Measurements from ENCODE around the gene EXOC2.
"Not testable (repeated sequence)": the region's sequence is repeated elsewhere in the genome, so short reads cannot be mapped to it uniquely, and the experiment has no call there.

Gene EXOC2

DNA sequence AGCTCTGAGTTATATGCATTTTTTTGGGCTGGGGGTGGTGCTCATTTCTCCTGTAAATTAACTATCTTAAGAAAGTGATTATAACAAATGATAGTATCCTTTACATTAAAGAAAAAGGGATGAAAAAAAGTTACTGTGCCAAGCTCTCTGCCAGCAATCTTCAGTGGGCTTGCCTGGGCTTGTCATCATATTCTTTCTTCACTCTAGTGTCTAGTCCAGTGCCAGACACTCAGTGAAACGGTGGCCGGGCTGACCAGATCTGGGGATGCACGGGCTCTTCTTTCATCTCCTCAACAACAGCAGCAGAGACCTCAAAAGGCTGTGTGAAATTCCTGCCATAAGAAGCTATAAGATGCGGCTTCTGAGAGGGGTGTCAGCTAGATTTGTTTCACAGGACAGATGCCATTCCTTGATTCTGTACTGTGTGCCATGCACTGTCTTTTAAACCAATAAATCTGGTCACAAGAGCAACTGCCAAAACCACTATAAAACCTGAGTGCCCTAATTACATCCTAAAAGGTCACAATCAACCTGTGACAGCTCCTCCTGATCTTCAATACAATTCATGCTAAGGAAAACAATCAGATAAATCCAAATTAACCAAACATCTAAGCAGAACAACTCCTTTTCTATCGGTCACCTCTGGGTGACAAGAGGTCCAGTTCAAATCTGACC lies 12.1 kb downstream of the EXOC2 start:
- no peak for DNase-seq

DNA sequence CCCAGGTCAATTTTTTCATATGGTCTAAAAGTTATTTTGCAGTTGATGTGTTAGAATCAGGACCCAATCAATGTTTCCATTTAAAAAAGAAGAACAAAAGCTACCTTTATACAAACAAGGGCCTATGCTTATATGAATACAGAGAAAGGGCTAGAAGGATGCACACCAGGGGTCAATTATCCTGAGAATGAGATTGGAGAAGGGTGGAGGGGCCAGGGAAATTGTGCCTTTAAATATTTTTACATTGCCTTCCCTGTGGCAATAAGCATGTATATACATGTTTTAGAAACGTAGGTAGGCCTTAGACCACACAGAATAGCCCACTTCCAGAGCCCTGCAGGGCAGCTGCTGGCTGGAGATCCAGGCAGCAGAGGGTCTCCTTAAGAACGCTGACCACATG lies 12.7 kb downstream of the EXOC2 start:
- no peak for DNase-seq

DNA sequence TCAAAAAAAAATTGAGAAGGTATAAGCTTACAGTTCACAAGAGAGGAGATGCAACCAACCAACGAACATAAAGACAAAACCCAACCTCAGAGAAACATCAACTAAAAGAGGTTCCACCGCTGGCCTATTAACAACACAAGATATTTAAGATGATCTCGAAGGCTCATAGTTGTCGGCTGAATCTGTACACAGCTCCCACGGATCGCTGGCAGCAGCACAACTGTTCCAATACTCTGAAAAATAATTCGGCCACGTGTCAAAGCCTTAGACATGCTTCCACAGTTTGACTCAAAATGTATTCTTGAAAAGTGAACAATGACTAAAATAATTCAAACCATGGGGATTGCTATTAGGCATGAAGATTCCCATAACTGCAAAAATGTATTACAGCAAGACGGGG lies 13.7 kb downstream of the EXOC2 start:
- DNase-seq: no peak

DNA sequence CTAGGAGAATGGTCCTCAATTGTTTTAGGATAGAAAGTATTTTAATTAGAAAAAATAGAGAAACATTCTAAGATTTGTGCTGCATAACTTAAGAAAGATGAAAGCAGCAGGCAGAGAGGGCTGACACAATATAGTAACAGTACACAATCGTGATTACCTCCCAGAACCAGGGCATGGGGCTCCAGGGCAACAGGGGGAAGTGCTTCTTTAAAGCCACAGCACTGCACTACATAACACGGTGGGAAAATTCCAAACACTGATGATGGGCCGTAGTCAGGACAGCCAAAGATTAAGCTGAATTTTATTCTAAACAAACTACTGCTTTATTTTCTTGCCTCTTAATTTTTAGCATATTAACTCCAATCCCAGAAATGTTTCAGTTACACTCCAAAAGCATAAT lies 14.4 kb downstream of the EXOC2 start:
- DNase-seq: no peak

DNA sequence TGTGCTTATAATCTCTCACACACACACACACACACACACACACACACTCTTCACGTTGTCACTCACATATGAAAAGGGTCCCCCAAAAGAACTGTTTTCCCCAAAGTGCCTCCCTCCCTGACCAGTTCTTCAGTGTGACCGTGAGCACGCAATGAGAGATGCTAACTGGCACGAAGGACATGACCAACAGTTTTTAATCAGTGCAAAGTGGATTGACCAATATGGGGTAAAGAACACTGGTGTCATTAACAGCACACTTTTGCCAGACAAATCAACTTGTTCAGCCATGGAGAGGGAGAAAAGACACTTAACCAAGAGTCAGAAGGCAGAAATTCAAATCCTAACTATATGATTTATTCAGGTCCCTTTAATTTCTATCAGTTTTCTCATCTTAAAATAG lies 15.0 kb downstream of the EXOC2 start:
- DNase-seq: no peak

DNA sequence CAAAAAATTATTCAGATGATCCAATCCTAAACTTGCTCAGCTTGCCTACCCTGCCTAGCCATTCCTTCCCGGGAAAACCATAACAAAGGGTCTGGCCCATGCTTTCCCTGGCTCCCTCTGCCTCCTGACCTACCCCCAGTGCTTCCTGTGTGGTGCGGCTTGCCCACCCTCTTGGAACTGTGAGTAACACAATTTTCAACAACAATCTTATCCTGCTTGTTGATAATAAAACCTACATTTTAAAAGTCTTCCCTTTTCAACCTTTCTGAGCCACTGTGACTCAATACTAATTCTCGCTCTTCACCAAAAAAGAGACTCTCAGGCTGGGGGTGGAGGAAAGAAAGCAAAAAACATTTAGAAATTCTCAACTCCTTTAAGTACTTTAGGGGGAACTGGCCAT lies 18.0 kb downstream of the EXOC2 start:
- no peak for DNase-seq

DNA sequence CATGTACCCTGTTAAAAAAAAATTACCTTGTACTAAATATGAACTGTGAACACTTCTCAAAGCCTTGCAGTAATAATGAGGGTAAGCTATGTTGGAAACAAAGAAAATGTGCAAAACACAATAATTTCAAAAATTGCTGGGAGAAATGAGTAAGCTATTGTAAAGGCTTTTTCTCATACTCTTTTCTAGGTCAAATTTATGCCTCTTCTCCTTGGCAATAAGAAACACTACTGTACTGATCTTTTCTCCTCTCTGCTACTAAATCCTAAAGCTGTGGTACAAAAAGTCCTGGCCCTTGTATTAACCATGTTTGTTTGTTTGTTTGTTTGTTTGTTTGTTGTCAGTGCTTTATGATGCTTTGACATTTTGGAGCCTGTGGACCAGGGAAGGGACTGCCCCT lies 18.5 kb downstream of the EXOC2 start:
- no peak for DNase-seq

DNA sequence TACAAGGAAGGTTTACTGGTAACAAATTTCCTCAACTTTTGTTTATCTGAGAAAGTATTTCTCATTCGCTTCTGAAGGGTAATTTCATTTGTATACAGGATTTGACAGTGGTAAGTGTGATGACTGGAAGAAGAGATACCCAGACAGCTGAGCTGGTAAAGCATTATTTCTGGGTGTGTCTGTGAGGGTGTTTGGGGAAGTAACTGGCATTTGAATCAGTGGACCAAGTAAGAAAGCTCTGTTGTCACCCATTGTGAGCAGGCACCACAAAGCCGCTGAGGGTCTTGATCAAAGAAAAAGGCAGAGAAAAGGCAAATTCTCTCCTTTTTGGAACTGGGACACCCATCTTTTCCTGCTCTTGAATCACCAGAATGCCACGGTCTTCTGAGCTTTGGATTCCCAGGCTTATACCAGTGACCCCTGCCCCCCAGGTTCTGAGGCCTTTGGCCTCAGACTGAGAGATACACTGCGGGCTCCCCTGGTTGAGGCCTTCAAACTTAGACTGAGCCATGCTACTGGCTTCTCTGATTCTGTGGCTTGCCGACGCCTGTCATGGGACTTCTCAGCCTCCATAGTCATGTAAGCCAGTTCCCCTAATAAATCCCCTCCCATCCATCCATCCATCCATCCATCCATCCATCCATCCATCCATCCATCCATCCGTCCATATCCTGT lies 25.5 kb downstream of the EXOC2 start:
- no peak for DNase-seq

DNA sequence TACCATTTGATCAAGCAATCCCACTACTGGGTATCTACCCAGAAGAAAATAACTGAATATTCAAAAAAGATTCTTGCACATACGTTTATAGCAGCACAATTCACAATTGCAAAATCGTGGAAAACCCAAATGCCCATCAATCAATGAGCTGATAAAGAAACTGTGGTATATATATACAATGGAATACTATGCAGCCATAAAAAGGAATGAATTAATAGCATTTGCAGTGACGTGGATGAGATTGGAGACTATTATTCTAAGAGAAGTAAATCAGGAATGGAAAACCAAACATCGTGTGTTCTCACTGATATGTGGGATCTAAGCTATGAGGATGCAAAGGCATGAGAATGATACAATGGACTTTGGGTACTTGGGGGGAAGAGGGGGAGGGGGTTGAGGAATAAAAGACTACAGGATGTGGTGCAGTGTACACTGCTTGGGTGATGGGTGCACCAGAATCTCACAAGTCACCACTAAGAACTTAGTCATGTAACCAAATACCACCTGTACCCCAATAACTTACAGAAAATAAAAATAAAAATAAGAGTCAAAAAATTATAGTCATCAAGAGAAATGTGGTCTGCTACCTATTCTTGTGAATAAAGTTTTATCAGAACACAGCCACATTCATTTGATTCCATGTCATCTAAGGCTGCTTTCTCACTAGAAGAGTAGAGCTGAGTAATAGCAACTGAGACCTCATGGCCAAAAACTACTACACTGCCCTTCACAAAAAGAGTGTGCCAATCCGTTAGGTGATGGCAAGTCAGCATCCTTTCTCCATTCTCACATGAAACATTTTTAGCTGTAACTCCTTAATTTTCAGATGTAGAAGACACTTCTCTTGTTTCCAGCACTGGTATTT lies 27.3 kb downstream of the EXOC2 start:
- DNase-seq: no peak

DNA sequence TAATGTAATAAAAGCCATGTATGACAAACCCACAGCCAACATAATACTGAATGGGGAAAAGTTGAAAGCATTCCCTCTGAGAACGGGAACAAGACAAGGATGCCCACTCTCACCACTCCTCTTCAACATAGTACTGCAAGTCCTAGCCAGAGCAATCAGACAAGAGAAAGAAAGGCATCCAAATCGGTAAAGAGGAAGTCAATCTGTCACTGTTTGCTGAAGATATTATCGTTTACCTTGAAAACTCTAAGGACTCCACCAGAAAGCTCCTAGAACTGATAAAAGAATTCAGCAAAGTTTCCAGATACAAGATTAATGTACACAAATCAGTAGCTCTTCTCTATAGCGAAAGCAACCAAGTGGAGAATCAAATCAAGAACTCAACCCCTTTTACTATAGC lies 29.2 kb downstream of the EXOC2 start:
- not testable (repeated sequence) for DNase-seq

DNA sequence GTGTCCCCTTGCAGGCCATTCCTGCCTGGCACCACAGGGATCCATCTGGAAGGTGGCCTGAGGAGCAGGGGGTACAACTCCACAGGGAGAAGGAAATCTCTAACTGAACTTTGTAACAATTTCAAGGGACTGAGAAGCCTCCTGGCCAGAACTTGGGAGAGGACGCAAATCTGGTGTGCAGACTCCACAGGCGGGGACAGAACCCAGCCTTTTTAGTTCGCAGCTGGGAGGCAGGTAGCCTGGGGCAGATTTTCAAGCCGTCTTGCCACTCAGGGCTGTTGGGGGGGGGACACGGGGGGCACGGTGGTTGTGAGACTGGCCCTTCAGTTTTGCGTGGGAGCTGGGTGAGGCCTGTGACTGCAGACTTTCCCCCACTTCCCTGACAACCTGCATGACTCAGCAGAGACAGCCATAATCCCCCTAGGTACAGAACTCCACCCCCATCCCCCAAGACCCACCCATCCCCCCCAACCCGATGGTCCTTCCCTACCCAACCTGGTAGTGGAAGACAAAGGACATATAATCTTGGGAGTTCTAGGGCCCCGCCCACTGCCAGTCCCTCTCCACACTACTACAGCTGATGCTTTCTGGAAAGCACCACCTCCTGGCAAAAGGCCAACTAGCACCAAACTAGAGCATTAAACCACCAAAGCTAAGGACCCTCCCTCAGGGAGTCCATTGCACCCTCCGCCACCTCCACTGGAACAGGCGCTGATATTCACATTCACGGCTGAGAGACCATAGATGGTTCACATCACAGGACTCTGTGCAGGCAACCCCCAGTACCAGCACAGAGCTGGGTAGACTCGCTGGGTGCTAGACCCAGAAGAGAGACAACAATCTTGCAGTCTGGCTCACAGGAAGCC lies 33.0 kb downstream of the EXOC2 start:
- DNase-seq: no peak

DNA sequence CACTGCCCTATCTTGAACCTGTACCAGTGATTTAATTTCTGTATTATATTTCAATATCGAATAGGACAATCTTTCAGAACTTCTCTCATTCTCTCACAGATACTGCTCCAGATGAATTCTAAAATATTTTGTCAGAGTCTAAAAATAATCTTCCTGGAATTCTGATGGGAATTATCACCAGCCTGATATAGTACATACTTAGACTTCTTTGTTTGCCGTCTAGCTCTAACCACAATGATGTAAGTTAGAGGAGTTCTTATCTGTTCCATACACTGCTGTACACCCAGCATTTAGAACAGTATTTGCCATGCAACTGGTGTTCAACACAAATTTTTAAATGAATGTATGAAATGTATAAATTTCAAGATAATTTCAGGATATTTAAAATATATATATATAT lies 34.7 kb downstream of the EXOC2 start:
- DNase-seq: no peak

DNA sequence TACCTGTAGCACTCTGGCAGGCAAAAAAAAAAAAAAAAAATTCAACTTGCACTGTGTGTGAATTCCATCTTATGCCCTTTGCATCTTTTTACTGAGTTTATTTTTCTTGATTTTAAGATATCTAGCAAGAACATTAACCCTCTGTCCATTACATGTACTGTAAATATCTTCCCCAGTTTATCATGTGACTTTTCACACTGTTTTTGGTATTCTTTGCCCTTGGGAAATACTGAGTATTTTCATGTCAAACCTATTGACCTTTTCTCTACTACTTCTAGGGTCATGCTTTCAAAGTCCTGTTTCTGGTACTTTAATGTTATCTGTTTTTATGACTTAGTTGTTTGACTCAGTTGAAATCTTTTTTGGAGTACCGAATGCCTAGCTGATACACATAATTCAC lies 35.2 kb downstream of the EXOC2 start:
- no peak for DNase-seq

DNA sequence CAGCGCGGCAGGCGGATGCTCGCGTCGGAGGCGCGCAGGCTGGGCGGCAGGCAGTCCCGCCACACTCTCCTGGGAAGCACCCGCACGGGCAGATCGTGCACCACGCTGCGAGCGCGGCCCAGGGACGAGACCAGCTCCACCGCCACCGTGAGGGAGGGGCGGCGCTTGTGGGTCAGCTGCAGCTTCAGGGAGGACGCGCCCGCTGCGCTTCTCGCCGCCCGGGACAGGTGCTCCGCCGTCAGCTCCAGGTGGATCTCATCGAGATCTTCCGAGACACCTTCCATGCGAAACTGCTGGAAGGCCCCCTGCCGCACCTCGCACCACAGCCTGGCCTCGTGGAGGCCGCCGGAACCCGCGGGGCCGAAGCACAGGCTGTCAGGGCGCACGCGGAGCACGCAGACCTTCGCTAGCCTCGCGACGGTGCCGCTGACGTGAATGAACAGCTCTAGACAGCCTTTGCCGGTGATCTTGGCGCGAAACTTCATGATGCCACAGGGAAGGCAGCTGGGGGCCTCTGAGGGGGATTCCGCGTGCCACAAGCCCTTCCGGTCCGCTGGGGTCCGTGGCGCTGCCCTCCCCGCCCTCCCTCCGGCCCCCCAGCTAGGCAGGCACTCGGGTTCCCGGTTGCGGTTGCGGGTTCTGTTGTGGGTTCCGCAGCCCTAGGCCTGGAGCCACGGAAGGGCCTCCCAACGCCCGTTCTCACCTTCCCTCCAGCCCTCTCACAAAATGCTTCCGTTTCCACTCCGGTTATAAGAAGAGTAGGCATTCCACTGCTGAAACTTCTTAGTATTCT lies 36.3 kb downstream of the EXOC2 start, which contains the start of gene HUS1B:
HUS1B (minus strand) TSS at position 641 of the 793 bp plus-strand sequence; CDS start at position 485, 156 bp downstream.
- no peak for DNase-seq

DNA sequence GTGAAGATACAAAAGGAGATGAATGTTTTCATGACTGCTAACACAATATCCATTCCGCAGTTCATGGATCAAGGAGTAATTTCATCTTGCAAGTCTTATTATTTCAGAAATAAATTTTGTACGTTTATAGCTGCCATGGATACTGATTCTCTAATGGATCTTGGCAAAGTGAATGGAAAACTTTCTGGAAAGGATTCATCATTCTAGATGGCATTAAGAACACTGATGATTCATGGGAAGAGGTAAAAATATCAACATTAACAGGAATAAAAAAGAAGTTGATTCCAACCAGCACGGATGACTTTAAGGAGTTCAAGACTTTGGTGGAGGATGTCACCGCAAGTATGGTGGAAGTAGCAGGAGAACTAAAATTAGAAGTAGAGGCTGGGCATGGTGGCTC lies 38.8 kb downstream of the EXOC2 start:
- no peak for DNase-seq

DNA sequence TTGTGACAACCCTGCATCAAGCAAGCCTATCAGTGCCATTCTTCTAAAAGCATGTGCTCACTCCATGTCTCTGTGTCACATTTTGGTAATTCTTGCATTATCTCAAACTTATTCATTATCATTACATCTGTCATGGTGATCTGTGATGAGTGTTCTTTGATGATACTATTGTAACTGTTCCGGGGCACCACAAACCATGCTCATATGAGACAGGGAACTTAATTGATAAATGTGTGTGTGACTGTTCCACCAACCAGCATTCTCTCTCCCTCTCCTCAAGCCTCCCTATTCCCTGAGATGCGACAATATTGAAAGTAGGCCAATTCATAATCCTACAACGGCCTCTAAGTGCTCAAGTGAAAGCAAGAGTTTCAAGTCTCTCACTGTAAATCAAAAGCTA lies 40.1 kb downstream of the EXOC2 start:
- DNase-seq: no peak

DNA sequence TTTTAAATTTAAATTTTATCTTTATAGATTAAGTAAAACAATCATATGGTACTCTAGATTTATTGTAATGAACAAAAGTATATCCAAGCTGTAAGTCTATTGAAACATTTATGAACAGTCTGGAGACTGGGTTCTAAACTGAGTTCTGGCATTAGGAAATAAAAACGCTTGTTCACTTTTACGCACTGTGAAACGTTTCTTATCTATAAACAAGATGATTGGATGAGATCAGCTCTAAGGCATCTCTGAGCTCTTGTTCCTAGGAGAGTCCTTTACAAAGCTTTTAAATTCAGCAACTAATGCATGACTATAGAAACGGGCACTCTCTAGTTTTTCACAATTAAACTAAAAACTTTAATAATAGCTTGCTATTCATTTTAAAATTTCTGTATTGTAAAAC lies 42.8 kb downstream of the EXOC2 start:
- no peak for DNase-seq

DNA sequence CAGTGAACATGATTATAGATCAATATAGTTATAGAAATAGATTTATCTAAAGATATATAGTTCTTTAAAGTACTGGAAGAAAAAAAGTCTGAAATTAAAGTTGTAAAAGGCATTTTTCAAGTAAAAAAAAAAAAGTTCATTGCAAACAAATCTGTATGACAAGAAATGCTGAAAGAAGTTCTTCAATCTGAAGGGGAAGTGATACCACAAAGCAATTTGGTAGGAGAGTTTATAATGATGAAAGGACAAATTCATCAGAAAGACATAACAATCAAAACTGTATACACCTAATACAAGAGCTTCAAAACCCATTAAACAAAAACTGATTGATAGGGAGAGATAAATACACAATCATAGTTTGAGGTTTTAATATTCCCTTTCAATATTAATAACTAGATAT lies 50.1 kb downstream of the EXOC2 start:
- no peak for DNase-seq

DNA sequence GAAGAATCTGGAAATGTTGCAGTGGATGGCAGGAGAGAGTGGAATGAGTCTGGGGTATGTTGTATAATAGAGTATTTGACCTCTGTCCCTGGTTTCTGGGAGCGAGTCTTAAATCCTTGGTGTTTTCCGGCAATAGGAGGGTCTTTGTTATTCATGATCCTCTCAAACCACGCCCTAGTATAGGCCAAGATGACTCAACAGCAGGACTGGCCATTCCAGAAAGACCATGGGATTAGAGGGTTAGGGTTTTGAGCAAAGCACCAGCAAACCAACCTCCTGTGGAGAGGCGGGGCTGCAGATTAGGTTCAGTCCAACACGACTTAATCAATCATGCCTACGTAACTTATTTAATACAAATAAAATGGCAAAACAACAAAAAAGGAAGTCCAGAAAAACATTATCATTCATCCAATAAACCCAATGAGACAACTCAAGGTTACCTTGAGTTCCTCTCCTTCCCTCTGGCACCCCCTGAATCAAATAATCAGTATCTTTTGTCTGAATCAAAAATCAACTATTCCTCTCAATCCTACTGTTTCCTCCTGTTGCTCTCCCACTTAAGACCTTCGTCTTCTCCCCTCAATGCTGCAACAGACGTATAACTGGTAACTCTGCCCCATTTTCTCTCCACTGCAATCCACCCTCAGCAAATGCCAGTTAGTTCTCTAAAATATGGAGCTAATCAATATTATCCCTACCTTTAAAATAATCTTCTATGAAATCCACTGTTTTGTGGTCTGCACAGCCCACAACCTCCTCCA lies 51.5 kb downstream of the EXOC2 start:
- no peak for DNase-seq

DNA sequence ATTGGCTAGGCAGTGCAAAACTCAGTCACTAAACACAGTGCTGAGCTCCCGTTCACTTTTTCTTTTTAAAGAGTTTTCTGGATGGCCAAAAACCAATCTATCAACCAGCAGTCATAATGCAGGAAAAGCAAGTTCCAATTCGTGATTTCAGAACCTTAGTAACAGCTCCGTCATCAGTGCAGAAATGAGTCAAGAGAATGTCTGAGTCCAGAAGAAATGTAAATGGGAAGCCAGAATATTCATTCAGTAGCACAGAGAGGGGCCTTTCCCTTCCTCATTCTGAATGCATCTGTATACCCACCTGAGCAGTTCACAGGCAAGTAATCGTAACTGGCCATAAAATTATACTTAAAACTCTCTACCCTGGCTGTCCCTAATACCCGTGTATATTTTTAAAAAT lies 56.5 kb downstream of the EXOC2 start:
- DNase-seq: no peak

DNA sequence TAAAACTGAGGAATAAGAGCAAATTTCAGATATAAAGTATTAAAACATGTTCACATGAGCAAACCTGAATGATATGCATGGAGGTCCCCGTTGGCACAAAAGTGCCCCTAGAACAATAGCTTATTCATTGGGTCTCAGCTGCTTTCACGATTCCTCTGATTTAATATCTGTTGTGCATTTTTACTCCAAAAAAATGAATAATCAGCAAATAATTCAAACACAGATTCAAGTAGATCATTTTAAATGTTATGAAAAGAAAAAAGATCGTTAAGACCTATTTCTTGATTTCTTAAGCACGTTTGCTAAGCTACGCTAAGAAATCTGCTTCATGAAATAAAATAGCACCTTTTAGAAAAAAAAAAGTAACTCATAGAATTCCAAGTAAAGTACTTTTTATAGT lies 57.7 kb downstream of the EXOC2 start:
- DNase-seq: no peak

Measured in NCI-H774 (cell line).